Neural cell (in vitro differentiated cells): ENCODE measurements around the gene KCNAB1. TPM values are rescaled to one million over a fixed set of nuclear protein-coding genes. Genes with fewer than 3 reads are reported as not detected.

Experiments
- H2AFZ ChIP-seq: fragments of 200-600, 300-800 bp; sonication (generic), shearing (Covaris generic); 2 replicates; pipeline ENCODE4 v1.6.0; 2014; ENCODE audit warnings: low read depth, mild to moderate bottlenecking, antibody characterized with exemption, low read length, moderate library complexity
- H3F3A ChIP-seq: fragments of 200-600 bp; shearing (Covaris generic); 2 replicates; pipeline ENCODE4 v1.6.1; 2016; ENCODE audit warnings: mild to moderate bottlenecking, moderate library complexity, mixed read lengths, antibody characterized with exemption, low read length; ENCODE audit not compliant: insufficient read depth, poor library complexity, severe bottlenecking
- H3K27ac ChIP-seq: fragments of 200-600, 300-800 bp; sonication (generic), shearing (Covaris generic); 2 replicates; pipeline ENCODE4 v1.5.1; 2014; ENCODE audit warnings: mild to moderate bottlenecking, low read length, moderate library complexity
- H3K27me3 ChIP-seq: fragments of 300-800, 200-600 bp; sonication (generic), shearing (Covaris generic); 2 replicates; pipeline ENCODE4 v1.6.0; 2014; ENCODE audit warnings: mild to moderate bottlenecking, low read depth, low read length, moderate library complexity; ENCODE audit not compliant: insufficient read depth
- H3K36me3 ChIP-seq: fragments of 300-800, 200-600 bp; sonication (generic), shearing (Covaris generic); 2 replicates; pipeline ENCODE4 v1.5.1; 2014; ENCODE audit warnings: mild to moderate bottlenecking, antibody characterized with exemption, low read length, moderate library complexity; ENCODE audit not compliant: insufficient read depth
- H3K4me2 ChIP-seq: fragments of 300-800, 200-600 bp; sonication (generic), shearing (Covaris generic); 2 replicates; pipeline ENCODE4 v1.6.0; 2014; ENCODE audit warnings: mild to moderate bottlenecking, low read length
- H3K4me3 ChIP-seq: fragments of 300-800, 200-600 bp; sonication (generic), shearing (Covaris generic); 2 replicates; pipeline ENCODE4 v1.5.1; 2014; ENCODE audit warnings: mild to moderate bottlenecking, low read length, moderate library complexity
- H3K79me2 ChIP-seq: fragments of 200-600 bp; shearing (Covaris generic); replicated peaks from 2 replicates; pipeline ENCODE4 v1.6.0; 2014; ENCODE audit warnings: mild to moderate bottlenecking, low read length, moderate library complexity; ENCODE audit not compliant: insufficient read depth
- H3K9ac ChIP-seq: fragments of 300-800, 200-600 bp; sonication (generic), shearing (Covaris generic); 2 replicates; pipeline ENCODE4 v1.6.1; 2016; ENCODE audit warnings: mild to moderate bottlenecking, low read length, mixed read lengths
- H3K9me2 ChIP-seq: fragments of 200-600 bp; shearing (Covaris generic); 2 replicates; pipeline ENCODE4 v1.6.1; 2016; ENCODE audit warnings: mild to moderate bottlenecking, low read length, mixed read lengths; ENCODE audit not compliant: insufficient read depth
- H3K9me3 ChIP-seq: fragments of 200-600, 300-800 bp; sonication (generic), shearing (Covaris generic); 2 replicates; pipeline ENCODE4 v1.6.1; 2016; ENCODE audit warnings: mild to moderate bottlenecking, mixed run types, low read length, moderate library complexity, mixed read lengths
- H4K20me1 ChIP-seq: fragments of 200-600 bp; shearing (Covaris generic); 2 replicates; pipeline ENCODE4 v1.6.1; 2016; ENCODE audit warnings: mild to moderate bottlenecking, mixed run types; ENCODE audit not compliant: insufficient read depth
- CTCF ChIP-seq: fragments of 450-650 bp; IDR thresholded peaks from 2 replicates; pipeline ENCODE4 v1.5.1; 2014; ENCODE audit warnings: antibody characterized with exemption, mild to moderate bottlenecking, moderate library complexity; ENCODE audit not compliant: poor library complexity, severe bottlenecking
- EP300 ChIP-seq: fragments of 450-650 bp; conservative IDR thresholded peaks from 2 replicates; pipeline ENCODE4 v1.6.1; 2014; ENCODE audit warnings: antibody characterized with exemption, mild to moderate bottlenecking, moderate library complexity; ENCODE audit not compliant: poor library complexity, severe bottlenecking
- EZH2 ChIP-seq: fragments of 200-600, 300-800 bp; shearing (Covaris generic), sonication (generic); IDR thresholded peaks from 2 replicates; pipeline ENCODE4 v1.6.1; 2014; ENCODE audit warnings: antibody characterized with exemption, low read length, borderline replicate concordance, mild to moderate bottlenecking; ENCODE audit not compliant: insufficient read depth, poor library complexity, severe bottlenecking
- MXI1 ChIP-seq: fragments of 450-650 bp; conservative IDR thresholded peaks from 2 replicates; pipeline ENCODE4 v1.6.1; 2014; ENCODE audit warnings: antibody characterized with exemption, mild to moderate bottlenecking; ENCODE audit not compliant: poor library complexity, severe bottlenecking
- POLR2AphosphoS5 ChIP-seq: IDR thresholded peaks from 2 replicates; pipeline ENCODE4 v1.6.1; 2012
- RAD21 ChIP-seq: fragments of 450-650 bp; conservative IDR thresholded peaks from 2 replicates; pipeline ENCODE4 v1.6.1; 2014; ENCODE audit warnings: antibody characterized with exemption, mild to moderate bottlenecking, moderate library complexity
- REST ChIP-seq: IDR thresholded peaks from 2 replicates; pipeline ENCODE4 v1.6.1; 2012; ENCODE audit warnings: borderline replicate concordance
- SMC3 ChIP-seq: fragments of 450-650 bp; conservative IDR thresholded peaks from 2 replicates; pipeline ENCODE4 v1.6.1; 2014; ENCODE audit warnings: antibody characterized with exemption, mild to moderate bottlenecking, moderate library complexity; ENCODE audit not compliant: poor library complexity
- TAF1 ChIP-seq: IDR thresholded peaks from 2 replicates; pipeline ENCODE4 v1.6.1; 2012; ENCODE audit warnings: low read depth
- polyA plus RNA-seq: library from polyadenylated mRNA; depleted of rRNA; stranded (reverse); fragments of >200 nt; gene quantifications from 2 replicates; pipeline ENCODE4 v1.2.3, GENCODE V29; 2014

KCNAB1 gene
- polyA plus RNA-seq, 1 donor from 2014 or later: 14.9 TPM

DNA sequence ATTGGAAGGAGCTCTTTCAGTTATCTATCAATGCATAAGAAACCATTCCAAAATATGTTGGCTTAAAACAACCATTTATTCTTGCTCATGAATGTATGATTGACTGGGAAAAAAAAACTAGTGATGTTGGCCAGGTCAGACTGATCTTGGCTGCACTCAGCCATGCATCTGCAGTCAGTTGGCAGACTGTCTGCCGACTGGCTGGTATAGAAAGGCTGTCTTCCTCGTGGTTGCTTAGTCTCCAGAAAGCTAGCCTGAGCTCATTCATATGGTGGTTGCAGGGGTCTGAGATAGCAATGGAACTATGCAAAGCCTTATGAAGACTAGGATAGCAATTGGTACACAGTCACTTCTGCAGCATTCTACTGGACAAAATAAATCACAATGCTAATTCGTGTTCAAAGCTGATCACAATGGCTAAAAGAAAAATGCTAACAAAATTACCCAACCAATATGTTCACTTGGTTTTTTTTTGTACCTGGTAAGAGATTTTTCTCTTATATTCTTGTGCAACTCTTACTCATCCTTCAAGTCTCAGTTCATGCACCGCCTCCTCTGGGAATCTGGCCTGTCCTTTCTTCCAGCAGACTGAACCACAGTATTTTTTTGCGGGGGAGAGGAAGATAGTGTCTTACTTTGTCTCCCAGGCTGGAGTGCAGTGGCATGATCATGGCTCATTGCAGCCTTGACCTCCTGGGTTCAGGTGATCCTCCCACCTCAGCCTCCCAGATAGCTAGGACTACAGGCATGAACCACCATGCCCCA, 126.8 kb downstream of the KCNAB1 start:
- no peaks in the 10 kb centered on the region for H3K36me3 ChIP-seq
- no peak overlapping the region for H3K27ac ChIP-seq
- TF ChIP-seq SMC3: no peak
- TF ChIP-seq MXI1: no peak
- no peak for TF ChIP-seq POLR2AphosphoS5
- no peak for TF ChIP-seq CTCF
- TF ChIP-seq EZH2: no peak
- no peak for TF ChIP-seq EP300
- TF ChIP-seq RAD21: no peak
- no peak for TF ChIP-seq REST
- TF ChIP-seq TAF1: no peak
- H3K9ac ChIP-seq: no peak overlapping the region
- H3F3A ChIP-seq: no peaks in the 10 kb centered on the region
- H3K4me2 ChIP-seq: no peak overlapping the region
- H2AFZ ChIP-seq: no peak overlapping the region
- no peaks in the 10 kb centered on the region for H3K27me3 ChIP-seq
- no peaks in the 10 kb centered on the region for H3K9me3 ChIP-seq
- no peak overlapping the region for H3K4me3 ChIP-seq
- H3K79me2 ChIP-seq: no peaks in the 10 kb centered on the region
- no peaks in the 10 kb centered on the region for H3K9me2 ChIP-seq
- no peaks in the 10 kb centered on the region for H4K20me1 ChIP-seq

GRCh38 chr3:156250550-156250949, 130.2 kb downstream of the KCNAB1 start:
- no peaks in the 10 kb centered on the region for H3F3A ChIP-seq
- H3K79me2 ChIP-seq: no peaks in the 10 kb centered on the region

More at GRCh38 chr3:156250550-156250949, 130.2 kb downstream of the KCNAB1 start:
- Histone ChIP-seq H2AFZ (no peak overlapping the region), H3K27ac (no peak overlapping the region), H3K4me2 (no peak overlapping the region), H3K9me3 (no peaks in the 10 kb centered on the region), H3K27me3 (no peaks in the 10 kb centered on the region), H3K9me2 (no peaks in the 10 kb centered on the region), H4K20me1 (no peaks in the 10 kb centered on the region), H3K36me3 (no peaks in the 10 kb centered on the region), H3K4me3 (no peak overlapping the region), H3K9ac (no peak overlapping the region)
- TF ChIP-seq CTCF: no peak
- no peak for TF ChIP-seq SMC3
